ENCODE results near the gene SLC22A14. TPM values are rescaled to one million over a fixed set of nuclear protein-coding genes. Genes with fewer than 3 reads are reported as not detected.
A peak's percentile ranks its signal among the peaks of the same experiment; 100 is the strongest.

SLC22A14 gene
- total RNA-seq, 4 donors from 2014 or later = 0.31 TPM; not detected in 3

- intact Hi-C loops (cut with DNase I; ENCODE audit: low total_unique reads) (no loop called here), in situ Hi-C loops (cut with MboI; ENCODE audit: low sequenced_read_pairs in 4 of 4) (no loop called here)
- ATAC-seq (peak in 1 of 2 donors; percentile 60), DNase-seq (peak in 1 of 2 donors; percentile 18)
- no peaks in the 10 kb centered on the region for H3K9me3 ChIP-seq
- H3K36me3 ChIP-seq = no peaks in the 10 kb centered on the region
- H3K27me3 ChIP-seq = no peaks in the 10 kb centered on the region
- no peak overlapping the region for H3K27ac ChIP-seq
- TF ChIP-seq POLR2A (IDR thresholded peaks at IDR 0.05) (no peak), CTCF (IDR thresholded peaks at IDR 0.05 in 4 of 5, conservative IDR thresholded peaks at IDR 0.05 in 1 of 5) (no peak)
- no peak overlapping the region for H3K4me3 ChIP-seq
- no peaks in the 10 kb centered on the region for H3K4me1 ChIP-seq
Measured at GRCh38 chr3:38313263-38313662, 31.2 kb downstream of the SLC22A14 start.

- Histone ChIP-seq H3K9me3 (no peaks in the 10 kb centered on the region), H3K36me3 (no peaks in the 10 kb centered on the region), H3K4me1 (no peaks in the 10 kb centered on the region), H3K27ac (no peak overlapping the region), H3K4me3 (no peak overlapping the region), H3K27me3 (no peaks in the 10 kb centered on the region)
- intact Hi-C loops (cut with DNase I; ENCODE audit: low total_unique reads) = no loop called here
- in situ Hi-C loops (cut with MboI; ENCODE audit: low sequenced_read_pairs in 4 of 4) = no loop called here
- no peak for TF ChIP-seq CTCF (IDR thresholded peaks at IDR 0.05 in 4 of 5, conservative IDR thresholded peaks at IDR 0.05 in 1 of 5)
- no peak for TF ChIP-seq POLR2A (IDR thresholded peaks at IDR 0.05)
- DNase-seq = no peak
- no peak for ATAC-seq
Measured at GRCh38 chr3:38313695-38314094, 31.6 kb downstream of the SLC22A14 start.

GRCh38 chr3:38314112-38314763 lies 32.1 kb downstream of the SLC22A14 start:
- TF ChIP-seq CTCF (IDR thresholded peaks at IDR 0.05 in 4 of 5, conservative IDR thresholded peaks at IDR 0.05 in 1 of 5) (no peak), POLR2A (IDR thresholded peaks at IDR 0.05) (no peak)
- no peak for ATAC-seq
- Histone ChIP-seq H3K4me1 (no peaks in the 10 kb centered on the region), H3K27ac (no peak overlapping the region), H3K36me3 (no peaks in the 10 kb centered on the region), H3K4me3 (no peak overlapping the region), H3K9me3 (no peaks in the 10 kb centered on the region), H3K27me3 (no peaks in the 10 kb centered on the region)
- no peak for DNase-seq
- in situ Hi-C loops (cut with MboI; ENCODE audit: low sequenced_read_pairs in 4 of 4) (no loop called here), intact Hi-C loops (cut with DNase I; ENCODE audit: low total_unique reads) (no loop called here)

- no peak overlapping the region for H3K27ac ChIP-seq
- no peak overlapping the region for H3K4me3 ChIP-seq
- DNase-seq (no peak), ATAC-seq (no peak)
- H3K4me1 ChIP-seq = no peaks in the 10 kb centered on the region
- no peak for TF ChIP-seq CTCF (IDR thresholded peaks at IDR 0.05 in 4 of 5, conservative IDR thresholded peaks at IDR 0.05 in 1 of 5)
- TF ChIP-seq POLR2A (IDR thresholded peaks at IDR 0.05) = no peak
- no peaks in the 10 kb centered on the region for H3K36me3 ChIP-seq
- in situ Hi-C loops (cut with MboI; ENCODE audit: low sequenced_read_pairs in 4 of 4) = no loop called here
- no peaks in the 10 kb centered on the region for H3K27me3 ChIP-seq
- H3K9me3 ChIP-seq = no peaks in the 10 kb centered on the region
- intact Hi-C loops (cut with DNase I; ENCODE audit: low total_unique reads) = no loop called here
Measured at GRCh38 chr3:38314764-38315487, 32.8 kb downstream of the SLC22A14 start.

All from gastrocnemius medialis (tissue), 4 donors.